Measurements from ENCODE around the gene OOSP3.

DNA sequence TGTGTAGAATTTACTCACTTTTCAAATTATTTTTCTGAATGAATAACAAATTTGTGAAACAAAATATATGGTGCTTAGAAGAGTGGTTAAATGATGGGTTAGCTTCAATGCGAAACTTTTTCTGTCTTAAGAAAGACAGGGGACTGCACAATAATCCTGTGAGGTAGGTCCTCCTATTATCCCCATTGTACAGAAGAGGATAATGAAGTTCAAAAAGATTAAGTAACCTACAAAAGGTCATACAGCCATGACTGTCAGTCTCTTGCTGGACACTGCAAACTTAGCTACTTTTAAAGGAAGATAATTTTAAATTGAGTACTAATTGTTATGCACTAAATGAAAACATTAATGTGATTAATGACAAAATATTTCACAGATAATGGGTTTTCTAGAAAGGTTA lies 5.0 kb downstream of the OOSP3 start:
- TF ChIP-seq CTCF (conservative IDR thresholded peaks at IDR 0.05; ENCODE audit: low read length) (no peak), EZH2phosphoT487 (IDR thresholded peaks at IDR 0.05; ENCODE audit: borderline replicate concordance, low read depth, low read length) (no peak)
